ENCODE data around the gene ZNF486. TPM values are rescaled to one million over a fixed set of nuclear protein-coding genes. Genes with fewer than 3 reads are reported as not detected.

ZNF486 gene
- total RNA-seq, 1 experiment from 2014 or later, result 21.1 TPM

- Histone ChIP-seq H3K27ac (ENCODE audit: insufficient read length, low read depth, low read length) (no peak overlapping the region), H3K4ac (ENCODE audit: low read depth, low read length) (no peak overlapping the region), H2BK12ac (ENCODE audit: insufficient read length, low read depth, low read length) (no peak overlapping the region), H3K27me3 (ENCODE audit: insufficient read depth, low read length) (no peaks in the 10 kb centered on the region), H4K5ac (ENCODE audit: insufficient read length, low read depth, low read length) (no peak overlapping the region), H3K9ac (ENCODE audit: extremely low read depth, insufficient read length, low read length) (no peak overlapping the region), H4K20me1 (ENCODE audit: control insufficient read depth, insufficient read depth, insufficient read length) (no peaks in the 10 kb centered on the region), H3K23me2 (ENCODE audit: insufficient read length, low read depth, low read length, poor library complexity, severe bottlenecking) (no peaks in the 10 kb centered on the region), H3K79me1 (ENCODE audit: insufficient read depth, low read depth, low read length, poor library complexity, severe bottlenecking) (no peaks in the 10 kb centered on the region), H3K56ac (ENCODE audit: insufficient read length, low read depth, low read length) (no peak overlapping the region), H2AFZ (ENCODE audit: low read length) (no peak overlapping the region), H3K23ac (ENCODE audit: insufficient read length, low read depth, low read length) (no peak overlapping the region), H4K8ac (replicated peaks; ENCODE audit: insufficient read length, low read depth, low read length) (no peak overlapping the region), H3K79me2 (ENCODE audit: insufficient read depth, low read length) (no peaks in the 10 kb centered on the region), H2AK5ac (ENCODE audit: insufficient read length, low read length) (no peak overlapping the region), H2BK5ac (ENCODE audit: insufficient read length, low read length) (no peak overlapping the region), H3K9me3 (ENCODE audit: control insufficient read depth, low read depth, low read length) (no peaks in the 10 kb centered on the region), H4K91ac (ENCODE audit: insufficient read length, low read depth, low read length) (no peak overlapping the region), H3T11ph (ENCODE audit: low read length) (no peak overlapping the region), H2BK120ac (ENCODE audit: low read depth, low read length, poor library complexity, severe bottlenecking) (no peak overlapping the region), H2BK20ac (ENCODE audit: low read depth, low read length, poor library complexity, severe bottlenecking) (no peak overlapping the region), H3K14ac (ENCODE audit: insufficient read depth, low read length) (no peak overlapping the region), H3K4me1 (ENCODE audit: insufficient read depth, low read length) (no peaks in the 10 kb centered on the region), H3K4me2 (ENCODE audit: insufficient read depth, insufficient read length, low read length) (no peak overlapping the region), H2BK15ac (ENCODE audit: low read depth, low read length) (no peak overlapping the region), H3K18ac (ENCODE audit: insufficient read length, low read depth, low read length) (no peak overlapping the region)
- TF ChIP-seq CTCF (conservative IDR thresholded peaks at IDR 0.05), result no peak
- no peak for DNase-seq
- Mint-ChIP-seq H3K36me3 (ENCODE audit: insufficient read depth in 1 of 3, low read depth in 3 of 3) (peaks cover 47 to 64% (median 57%) of the 10 kb centered on the region in 3 experiments), H3K4me1 (peaks cover 0 to 5% of the 10 kb centered on the region in 2 experiments; a peak in 2 of 4 replicates), H3K9me3 (no peaks in the 10 kb centered on the region; a peak in 1 of 5 replicates), H3K27me3 (ENCODE audit: low read depth) (no peaks in the 10 kb centered on the region), H3K27ac (0 out of 7 replicates have a peak overlapping the region, but pooled peaks of 1 of the 3 experiments have one; percentile 6), H3K4me3 (no peak overlapping the region)
- WGBS (ENCODE audit: extremely low coverage, insufficient read length, low lambda C conversion rate), result no CpG with 5 or more reads among the region's 4 CpGs
These were observed 19.2 kb downstream of the ZNF486 start for GRCh38 chr19:20186174-20186573.

Data from H9 (cell line).